SK-N-SH (cell line): ENCODE results near the gene NAA40. TPM values are rescaled to one million over a fixed set of nuclear protein-coding genes. Genes with fewer than 3 reads are reported as not detected.

Experiments used
- CTCF ChIA-PET: fragments of 300-600, 350-600 bp; formaldehyde crosslinking; extraction: SDS; loops from one replicate; lab custom pipeline; 2021; lab: Yijun Ruan, JAX
- POLR2A ChIA-PET: fragments of 350-600 bp; sonication (Branson Sonifier 250); formaldehyde crosslinking; extraction: SDS; loops from one replicate; lab custom pipeline; 2020; ENCODE audit warnings: antibody characterized with exemption, inconsistent platforms; lab: Yijun Ruan, JAX
- DNase-seq: peaks from one replicate; pipeline ENCODE4 v3.0.0; 2012
- H2AFZ ChIP-seq: fragments of 200-600 bp; sonication (generic); 2 replicates; pipeline ENCODE4 v1.8.1; 2016; ENCODE audit warnings: antibody characterized with exemption, mild to moderate bottlenecking, low read depth
- H3F3A ChIP-seq: fragments of 200-600 bp; sonication (generic); replicated peaks from 2 replicates; pipeline ENCODE3; 2016; ENCODE audit warnings: antibody characterized with exemption, mild to moderate bottlenecking; ENCODE audit not compliant: insufficient read depth
- H3K27ac ChIP-seq, 2 experiments: fragments of 200-500 bp in 1 of 2; fragments of 200-600 bp in 1 of 2; sonication (Bioruptor generic) in 1 of 2; sonication (generic), shearing (Covaris generic) in 1 of 2; 2 replicates each; pipeline versions ENCODE4 v1.5.1 to v1.6.1; 2014 to 2016; ENCODE audit warnings: low read depth in 2 of 2, inconsistent platforms in 1 of 2, low read length in 1 of 2, mild to moderate bottlenecking in 1 of 2, mixed read lengths in 1 of 2
- H3K27me3 ChIP-seq: fragments of 200-600 bp; sonication (generic), shearing (Covaris generic); 2 replicates; pipeline ENCODE4 v1.6.1; 2016; ENCODE audit warnings: mixed run types; ENCODE audit not compliant: insufficient read depth
- H3K36me3 ChIP-seq, 2 experiments: fragments of 200-500 bp in 1 of 2; fragments of 200-600 bp in 1 of 2; sonication (Bioruptor generic) in 1 of 2; sonication (generic) in 1 of 2; replicated peaks in 1 of 2; 2 replicates each; pipeline versions ENCODE3 to v1.5.1; 2014 to 2016; ENCODE audit warnings: low read length in 1 of 2, mild to moderate bottlenecking in 1 of 2; ENCODE audit not compliant: insufficient read depth in 2 of 2, control insufficient read depth in 1 of 2
- H3K4me1 ChIP-seq, 2 experiments: fragments of 200-500 bp in 1 of 2; fragments of 200-600 bp in 1 of 2; sonication (Bioruptor generic) in 1 of 2; sonication (generic), shearing (Covaris generic) in 1 of 2; 2 replicates each; pipeline versions ENCODE4 v1.5.1 to v1.6.1; 2014 to 2016; ENCODE audit warnings: low read depth in 1 of 2, low read length in 1 of 2, mixed run types in 1 of 2; ENCODE audit not compliant: insufficient read depth in 2 of 2, control insufficient read depth in 1 of 2
- H3K4me2 ChIP-seq: fragments of 200-600 bp; sonication (generic), shearing (Covaris generic); 2 replicates; pipeline ENCODE4 v1.6.1; 2017; ENCODE audit warnings: mixed run types
- H3K4me3 ChIP-seq, 2 experiments: fragments of 200-500 bp in 1 of 2; fragments of 200-600 bp in 1 of 2; sonication (Bioruptor generic) in 1 of 2; sonication (generic), shearing (Covaris generic) in 1 of 2; 2 replicates each; pipeline versions ENCODE4 v1.5.1 to v1.8.1; 2014 to 2016; ENCODE audit warnings: low read depth in 2 of 2, inconsistent platforms in 1 of 2, low read length in 1 of 2, mild to moderate bottlenecking in 1 of 2, mixed read lengths in 1 of 2, moderate library complexity in 1 of 2
- H3K79me2 ChIP-seq: fragments of 200-600 bp; sonication (generic); 2 replicates; pipeline ENCODE4 v1.8.1; 2017; ENCODE audit warnings: mild to moderate bottlenecking; ENCODE audit not compliant: insufficient read depth
- H3K9ac ChIP-seq: fragments of 200-600 bp; sonication (generic); 2 replicates; pipeline ENCODE4 v1.6.1; 2017; ENCODE audit warnings: mixed run types
- H3K9me2 ChIP-seq: fragments of 200-600 bp; sonication (generic); 2 replicates; pipeline ENCODE4 v1.6.1; 2017; ENCODE audit warnings: mixed run types
- H3K9me3 ChIP-seq: fragments of 200-600 bp; sonication (generic); 2 replicates; pipeline ENCODE4 v1.6.1; 2017; ENCODE audit warnings: mixed run types, mild to moderate bottlenecking, moderate library complexity
- H4K20me1 ChIP-seq: fragments of 200-600 bp; sonication (generic); 2 replicates; pipeline ENCODE4 v1.6.1; 2017; ENCODE audit warnings: mild to moderate bottlenecking, mixed run types; ENCODE audit not compliant: insufficient read depth
- FOSL2 ChIP-seq: IDR thresholded peaks from 2 replicates; pipeline ENCODE4 v1.4.0; 2012; ENCODE audit warnings: low read depth, mild to moderate bottlenecking, moderate library complexity, borderline replicate concordance
- FOXM1 ChIP-seq: IDR thresholded peaks from 2 replicates; pipeline ENCODE4 v1.4.0; 2012; ENCODE audit warnings: low read depth, mild to moderate bottlenecking
- GABPA ChIP-seq: IDR thresholded peaks from 2 replicates; pipeline ENCODE4 v1.4.0; 2012; ENCODE audit warnings: low read depth, mild to moderate bottlenecking
- GATA2 ChIP-seq: sonication (generic); formaldehyde crosslinking; IDR thresholded peaks from 2 replicates; pipeline ENCODE4 v1.5.0; 2020; ENCODE audit warnings: mild to moderate bottlenecking, missing genetic modification reagents
- JUND ChIP-seq: IDR thresholded peaks from 2 replicates; pipeline ENCODE4 v1.4.0; 2012
- NFIC ChIP-seq: IDR thresholded peaks from 2 replicates; pipeline ENCODE4 v1.4.0; 2012; ENCODE audit warnings: borderline replicate concordance
- POLR2AphosphoS5 ChIP-seq: IDR thresholded peaks from 2 replicates; pipeline ENCODE4 v1.6.1; 2012; ENCODE audit warnings: low read depth, low read length
- RAD21 ChIP-seq: IDR thresholded peaks from 2 replicates; pipeline ENCODE4 v1.6.1; 2012; ENCODE audit warnings: mild to moderate bottlenecking, low read length
- RCOR1 ChIP-seq: fragments of 150-350 bp; IDR thresholded peaks from 2 replicates; pipeline ENCODE4 v1.6.1; 2017; ENCODE audit warnings: antibody characterized with exemption, low read length
- RXRA ChIP-seq: IDR thresholded peaks from 2 replicates; pipeline ENCODE4 v1.4.0; 2012; ENCODE audit warnings: low read depth, mild to moderate bottlenecking, borderline replicate concordance
- TAF1 ChIP-seq: IDR thresholded peaks from 2 replicates; pipeline ENCODE4 v1.6.1; 2012; ENCODE audit warnings: low read depth, mild to moderate bottlenecking, low read length, moderate library complexity, borderline replicate concordance
- USF2 ChIP-seq: fragments of 150-350 bp; IDR thresholded peaks from 2 replicates; pipeline ENCODE4 v1.6.1; 2017; ENCODE audit warnings: antibody characterized with exemption, low read length, low read depth, borderline replicate concordance
- WGBS: methylation state at CpG from one replicate; pipeline ENCODE4 v1.1.6; 2017; ENCODE audit warnings: low lambda C conversion rate; 5-methylcytosine and 5-hydroxymethylcytosine counted together
- polyA plus RNA-seq, 3 experiments: library from polyadenylated mRNA; depleted of rRNA; stranded (reverse); fragments of >200 nt; gene quantifications; 2 replicates each; pipeline ENCODE4 v1.2.3, GENCODE V29; 2012

Gene NAA40
- polyA plus RNA-seq, 1 of the 3 experiments (the other 2 are of a cell fraction) = 33.0 TPM

- no peaks in the 10 kb centered on the region for H3K9me3 ChIP-seq
- peaks cover 4 to 43% of the 10 kb centered on the region in 2 experiments; a peak in 3 of 4 replicates for H3K4me1 ChIP-seq
- no peak overlapping the region for H3K4me2 ChIP-seq
- no peaks in the 10 kb centered on the region for H4K20me1 ChIP-seq
- peak overlapping the region in 1 of 2 experiments; percentile 98; a peak in 2 of 4 replicates for H3K27ac ChIP-seq
- 77% methylated on average over 26 of the region's 41 CpGs for whole genome bisulfite sequencing
- H3K9me2 ChIP-seq = no peaks in the 10 kb centered on the region
- no peaks in the 10 kb centered on the region for H3K79me2 ChIP-seq
- no peaks in the 10 kb centered on the region for H3K27me3 ChIP-seq
- DNase-seq = peak; percentile 55
- H3K36me3 ChIP-seq = no peaks in the 10 kb centered on the region
- TF ChIP-seq FOXM1 = no peak
- no peak for TF ChIP-seq TAF1
- TF ChIP-seq GATA2 (CRISPR knock-in tag) = no peak
- no peak for TF ChIP-seq USF2
- no peak for TF ChIP-seq RCOR1
- no peak for TF ChIP-seq FOSL2
- TF ChIP-seq NFIC = no peak
- TF ChIP-seq RAD21 = no peak
- TF ChIP-seq POLR2AphosphoS5 = no peak
- no peak for TF ChIP-seq RXRA
- TF ChIP-seq GABPA = no peak
- TF ChIP-seq, all 33 proteins: peak for 0
- H3K9ac ChIP-seq = no peak overlapping the region
- H3K4me3 ChIP-seq = no peak overlapping the region
- H3F3A ChIP-seq = no peaks in the 10 kb centered on the region
- ChIA-PET CTCF (interaction anchor here (0.9 to 1.5 kb wide), 8 partner anchors 12 to 230 kb away, joined by 3 to 4 read pairs (median 3); partner anchors contain the start of gene NAA40), POLR2A (no interaction called here)
- no peak overlapping the region for H2AFZ ChIP-seq
Observed at GRCh38 chr11:63919267-63920125, 19.3 kb upstream of the NAA40 start.

GRCh38 chr11:63920126-63920938, 18.5 kb upstream of the NAA40 start:
- Histone ChIP-seq H3K9ac (no peak overlapping the region), H3K4me3 (no peak overlapping the region), H4K20me1 (no peaks in the 10 kb centered on the region), H3K27ac (peak overlapping the region in 1 of 2 experiments; percentile 36; a peak in 1 of 4 replicates), H2AFZ (no peak overlapping the region), H3K36me3 (no peaks in the 10 kb centered on the region), H3K79me2 (no peaks in the 10 kb centered on the region), H3K9me3 (no peaks in the 10 kb centered on the region), H3K9me2 (no peaks in the 10 kb centered on the region), H3K27me3 (no peaks in the 10 kb centered on the region), H3K4me1 (peaks cover 4 to 35% of the 10 kb centered on the region in 2 experiments; a peak in 3 of 4 replicates), H3K4me2 (no peak overlapping the region), H3F3A (no peaks in the 10 kb centered on the region)
- DNase-seq = peak; percentile 62
- WGBS = 74% methylated on average over 15 of the region's 22 CpGs
- TF ChIP-seq JUND = no peak
- CTCF ChIA-PET = interaction anchor here (0.9 to 1.5 kb wide), 8 partner anchors 11 to 229 kb away, joined by 3 to 4 read pairs (median 3); partner anchors contain the start of gene NAA40
- POLR2A ChIA-PET = interaction anchor here (0.6 kb wide), 1 partner anchor 11 kb away, joined by 4 read pairs; no protein-coding TSS in a partner anchor
